WI38 (cell line): ENCODE measurements around the gene DLGAP5.

Experiments used
- H3K4me3 ChIP-seq: 2 replicates; pipeline ENCODE4 v1.5.1; 2011; ENCODE audit warnings: low read depth, mild to moderate bottlenecking, control low read depth, low read length
- TF ChIP-seq, protein P1 (sequence below): IDR thresholded peaks from 2 replicates; pipeline ENCODE4 v1.5.1; 2012; ENCODE audit warnings: low read depth, mild to moderate bottlenecking, control low read depth, low read length

The DLGAP5 gene

DNA sequence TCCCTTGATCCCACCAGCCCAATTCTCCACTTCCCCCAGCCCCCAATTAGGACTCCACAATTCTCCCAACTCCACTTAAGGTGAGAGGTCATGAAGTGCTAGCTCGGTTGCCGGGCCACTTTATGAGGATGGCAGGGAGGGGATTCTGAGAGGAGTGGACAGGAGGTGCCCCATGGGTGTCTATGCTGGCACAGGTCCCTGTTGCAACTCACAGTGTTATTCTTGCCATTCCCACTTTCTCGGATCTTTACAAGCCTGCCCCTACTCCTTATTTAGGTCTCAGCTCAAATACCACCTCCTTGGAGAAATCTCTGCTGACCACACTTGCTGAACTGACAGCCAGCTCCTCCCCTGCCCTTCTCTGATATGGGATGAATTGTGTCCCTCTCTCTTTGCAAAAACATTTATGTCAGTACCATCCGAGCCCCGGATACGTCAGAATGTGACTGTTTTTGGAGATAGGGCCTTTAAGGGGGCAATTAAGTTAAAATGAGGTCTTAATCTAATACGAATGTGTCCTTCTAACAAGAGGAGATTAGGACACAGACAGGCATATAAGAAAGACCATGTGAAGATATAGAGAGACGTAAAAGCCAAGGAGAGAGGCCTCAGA, 66.5 kb downstream of the DLGAP5 start:
- TF ChIP-seq, protein P1, sequence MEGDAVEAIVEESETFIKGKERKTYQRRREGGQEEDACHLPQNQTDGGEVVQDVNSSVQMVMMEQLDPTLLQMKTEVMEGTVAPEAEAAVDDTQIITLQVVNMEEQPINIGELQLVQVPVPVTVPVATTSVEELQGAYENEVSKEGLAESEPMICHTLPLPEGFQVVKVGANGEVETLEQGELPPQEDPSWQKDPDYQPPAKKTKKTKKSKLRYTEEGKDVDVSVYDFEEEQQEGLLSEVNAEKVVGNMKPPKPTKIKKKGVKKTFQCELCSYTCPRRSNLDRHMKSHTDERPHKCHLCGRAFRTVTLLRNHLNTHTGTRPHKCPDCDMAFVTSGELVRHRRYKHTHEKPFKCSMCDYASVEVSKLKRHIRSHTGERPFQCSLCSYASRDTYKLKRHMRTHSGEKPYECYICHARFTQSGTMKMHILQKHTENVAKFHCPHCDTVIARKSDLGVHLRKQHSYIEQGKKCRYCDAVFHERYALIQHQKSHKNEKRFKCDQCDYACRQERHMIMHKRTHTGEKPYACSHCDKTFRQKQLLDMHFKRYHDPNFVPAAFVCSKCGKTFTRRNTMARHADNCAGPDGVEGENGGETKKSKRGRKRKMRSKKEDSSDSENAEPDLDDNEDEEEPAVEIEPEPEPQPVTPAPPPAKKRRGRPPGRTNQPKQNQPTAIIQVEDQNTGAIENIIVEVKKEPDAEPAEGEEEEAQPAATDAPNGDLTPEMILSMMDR = no peak
- H3K4me3 ChIP-seq = no peak overlapping the region

DNA sequence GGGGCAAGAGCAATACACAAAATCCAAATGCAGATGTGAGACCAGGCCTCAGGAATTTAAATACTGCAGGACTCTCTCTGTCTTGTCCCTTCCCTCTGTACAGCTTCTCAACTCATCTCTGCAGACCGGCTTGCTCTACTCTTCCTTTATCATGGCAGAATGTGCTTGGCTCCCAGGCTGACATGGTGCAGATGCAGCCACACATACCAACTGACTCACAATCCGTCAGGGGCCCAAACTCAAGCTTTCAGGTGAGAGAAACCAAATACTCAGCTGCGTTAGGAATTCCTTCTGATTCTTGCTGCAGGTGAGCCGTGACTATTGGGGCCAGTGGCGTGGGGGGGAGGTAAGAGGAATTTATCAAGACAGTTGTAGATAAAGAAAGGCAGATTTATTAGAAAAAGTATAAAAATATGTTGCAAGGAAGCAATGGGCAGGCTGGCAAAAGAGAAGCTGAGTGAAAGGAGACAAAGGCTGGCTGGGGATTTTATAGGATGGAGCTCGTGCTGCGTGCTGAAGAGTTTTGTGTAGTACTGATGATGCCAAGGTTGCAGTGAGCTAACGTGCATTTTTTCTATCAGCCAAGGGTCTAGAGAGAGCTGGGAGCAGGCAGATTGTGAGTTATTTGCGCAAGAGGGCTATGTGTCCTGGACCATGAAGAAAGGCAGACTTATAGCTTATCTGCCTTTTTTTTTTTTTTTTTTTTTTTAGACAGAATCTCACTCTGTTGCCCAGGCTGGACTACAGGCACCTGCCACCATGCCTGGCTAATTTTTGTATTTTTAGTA, 67.3 kb downstream of the DLGAP5 start:
- TF ChIP-seq, protein P1 = no peak

DNA sequence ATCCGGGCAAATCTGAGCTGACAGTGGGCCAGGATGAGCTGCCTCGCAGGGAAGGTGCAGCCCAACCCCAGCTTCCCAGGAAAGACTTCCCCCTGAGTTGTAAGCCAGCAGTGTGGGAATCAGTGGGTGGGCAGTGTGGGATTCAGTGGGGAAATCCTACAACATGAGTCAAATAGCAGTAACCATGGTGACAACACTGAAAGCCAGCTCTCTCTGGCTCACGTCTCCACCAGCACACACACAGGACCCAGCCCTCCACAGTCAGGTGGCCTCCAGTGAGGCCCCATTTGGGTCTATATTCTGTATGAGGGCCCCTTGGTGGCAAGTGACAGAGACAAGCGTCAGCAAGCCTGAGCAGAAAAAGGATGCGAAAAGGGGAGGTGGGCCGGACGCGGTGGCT, 68.3 kb downstream of the DLGAP5 start:
- TF ChIP-seq, protein P1 = no peak
- no peak overlapping the region for H3K4me3 ChIP-seq

More for the DNA sequence above, 67.3 kb downstream of the DLGAP5 start:
- H3K4me3 ChIP-seq = no peak overlapping the region

DNA sequence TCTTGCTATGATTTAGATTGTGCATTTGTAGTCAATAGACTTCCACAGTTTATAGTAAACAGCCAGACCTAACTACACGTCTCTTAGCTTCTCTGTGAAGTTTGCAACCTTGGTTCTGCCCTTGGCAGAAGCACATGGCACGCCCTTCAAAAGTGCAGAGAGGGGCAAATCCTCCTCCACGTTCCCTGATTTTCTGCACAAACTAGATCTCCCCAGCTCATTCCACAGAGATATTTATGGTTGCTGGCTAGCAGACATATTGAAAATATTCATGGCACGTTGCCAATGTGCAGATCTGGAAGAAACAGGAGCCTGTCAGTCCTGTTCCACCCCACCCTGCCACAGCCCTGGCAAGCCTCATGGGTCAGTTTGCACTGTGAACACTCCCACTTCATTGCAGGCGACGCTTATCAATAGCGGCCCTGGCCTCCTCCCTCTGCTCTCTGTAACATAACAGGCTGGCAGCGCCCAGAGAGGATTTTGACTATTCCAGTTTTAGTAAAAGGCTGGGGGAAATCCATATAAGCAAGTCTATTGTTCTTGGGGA, 68.9 kb downstream of the DLGAP5 start:
- TF ChIP-seq, protein P1 = no peak
- no peak overlapping the region for H3K4me3 ChIP-seq

DNA sequence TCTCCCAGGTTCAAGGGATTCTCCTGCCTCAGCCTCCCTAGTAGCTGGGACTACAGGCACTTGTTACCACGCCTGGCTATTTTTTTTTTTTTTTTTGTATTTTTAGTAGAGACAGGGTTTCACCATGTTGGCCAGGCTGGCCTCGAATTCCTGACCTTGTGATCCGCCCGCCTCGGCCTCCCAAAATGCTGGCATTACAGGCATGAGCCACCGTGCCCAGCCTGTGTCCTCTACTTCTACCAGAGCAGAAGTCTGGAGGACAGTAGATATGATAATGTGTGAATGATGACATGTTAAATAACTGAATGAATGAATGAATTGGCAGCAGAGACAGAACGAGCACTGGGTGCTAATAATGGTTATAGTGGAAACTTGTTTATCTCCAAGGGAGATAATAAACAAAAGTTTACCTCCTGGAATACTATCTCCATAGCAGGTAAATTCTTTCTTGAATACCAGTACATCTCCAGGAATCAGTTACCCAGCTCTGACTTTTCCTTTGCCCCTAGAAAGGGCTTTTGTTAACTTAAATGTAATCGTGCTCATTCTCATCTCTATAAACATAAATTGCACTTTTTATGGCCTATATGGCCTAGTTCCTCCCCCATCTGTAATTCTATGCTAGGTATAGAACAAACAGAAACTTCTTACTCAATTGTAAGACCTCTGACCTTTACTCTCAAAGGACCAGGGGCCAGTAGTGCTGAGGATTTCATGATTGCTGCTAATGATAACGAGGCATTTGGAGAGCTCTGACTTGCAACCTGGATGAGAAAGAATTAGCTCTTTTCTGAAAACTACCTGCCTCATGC, 69.6 kb downstream of the DLGAP5 start:
- H3K4me3 ChIP-seq = no peak overlapping the region
- TF ChIP-seq, protein P1 = no peak

DNA sequence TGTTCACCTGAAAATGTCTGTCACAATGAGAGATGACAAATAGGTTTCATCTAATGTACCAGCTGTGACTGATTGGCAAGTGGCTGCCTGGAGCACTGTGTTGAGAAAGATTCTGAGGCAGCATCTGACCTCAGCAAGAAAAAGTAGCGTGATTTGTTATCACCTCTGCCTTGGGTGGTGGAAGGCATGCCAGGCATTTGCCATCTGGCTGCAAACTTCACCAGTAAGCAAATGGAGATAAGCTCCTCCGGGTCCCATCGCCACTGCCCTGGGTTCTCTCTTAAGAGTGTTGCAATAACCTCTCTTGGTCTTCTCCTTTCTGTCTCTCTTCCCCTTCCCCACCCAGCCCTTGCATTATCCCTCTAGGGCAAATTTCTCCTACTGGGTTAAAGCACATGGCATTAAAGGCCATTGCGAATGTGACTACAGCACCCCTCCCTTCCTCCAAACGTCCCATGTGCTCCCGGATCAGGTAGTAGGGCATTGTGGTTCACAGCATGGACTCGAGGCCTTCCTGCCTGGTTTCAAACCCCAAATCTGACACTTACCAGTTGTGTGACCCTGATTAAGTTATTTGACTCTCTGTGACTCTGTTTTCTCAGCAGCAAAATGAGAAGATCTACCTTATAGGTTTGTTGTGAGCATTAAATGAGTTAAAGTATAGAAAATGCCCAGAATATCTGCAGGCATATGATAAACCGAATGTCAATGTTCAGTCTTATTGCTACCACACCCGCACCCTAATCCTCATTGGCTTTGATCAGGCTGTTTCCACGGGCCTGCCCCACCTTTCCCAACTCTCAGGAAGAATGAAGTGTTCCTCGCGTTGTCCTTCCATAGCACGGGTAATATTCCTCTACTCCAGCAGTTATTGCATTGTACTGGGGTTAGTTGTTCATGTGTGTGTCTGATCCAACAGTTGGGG, 70.6 kb downstream of the DLGAP5 start:
- H3K4me3 ChIP-seq = no peak overlapping the region
- TF ChIP-seq, protein P1 = no peak
